Aortic smooth muscle cell (primary cell): ENCODE measurements around the gene COX7C. TPM values are rescaled to one million over a fixed set of nuclear protein-coding genes. Genes with fewer than 3 reads are reported as not detected.

ENCODE experiments used
- total RNA-seq: library from RNA; depleted of rRNA; stranded (reverse); fragments of >200 nt; gene quantifications from 2 replicates; pipeline ENCODE4 v1.2.3, GENCODE V29; 2014

The COX7C gene
- 201 and 236 TPM in 2 replicates for total RNA-seq

GRCh38 chr5:86617756-86618576 is at the start of gene COX7C:
Gene COX7C, plus strand, starts transcription at chr5:86617941. Its CDS starts 115 bp downstream, at chr5:86618056.

